IMR-90 (cell line): ENCODE data around the gene EXOC4.

Experiments used
- CEBPB ChIP-seq: IDR thresholded peaks from 2 replicates; pipeline ENCODE4 v1.6.1; 2012; ENCODE audit warnings: low read depth, low read length, improper control_type of control experiment
- MAFK ChIP-seq: IDR thresholded peaks from 2 replicates; pipeline ENCODE4 v1.6.1; 2012; ENCODE audit warnings: low read depth, low read length, improper control_type of control experiment
- MAZ ChIP-seq: IDR thresholded peaks from 2 replicates; pipeline ENCODE4 v1.6.1; 2012; ENCODE audit warnings: low read depth, mild to moderate bottlenecking, low read length, improper control_type of control experiment, moderate library complexity, borderline replicate concordance
- MXI1 ChIP-seq: IDR thresholded peaks from 2 replicates; pipeline ENCODE4 v1.6.1; 2012; ENCODE audit warnings: low read depth, mild to moderate bottlenecking, low read length, moderate library complexity, borderline replicate concordance
- NFE2L2 ChIP-seq: fragments of 150-350 bp; IDR thresholded peaks from 2 replicates; pipeline ENCODE4 v1.6.1; 2016; ENCODE audit warnings: low read depth, mild to moderate bottlenecking, low read length
- POLR2A ChIP-seq: IDR thresholded peaks from 2 replicates; pipeline ENCODE4 v1.6.1; 2012; ENCODE audit warnings: mild to moderate bottlenecking, low read depth, low read length
- RAD21 ChIP-seq: IDR thresholded peaks from 2 replicates; pipeline ENCODE4 v1.6.1; 2012; ENCODE audit warnings: low read length, improper control_type of control experiment
- RCOR1 ChIP-seq: IDR thresholded peaks from 2 replicates; pipeline ENCODE4 v1.6.1; 2012; ENCODE audit warnings: mild to moderate bottlenecking, low read length, improper control_type of control experiment; ENCODE audit not compliant: insufficient replicate concordance
- RFX5 ChIP-seq: IDR thresholded peaks from 2 replicates; pipeline ENCODE4 v1.8.0; 2012; ENCODE audit warnings: low read depth, mild to moderate bottlenecking, low read length, moderate library complexity
- USF2 ChIP-seq: fragments of 150-350 bp; IDR thresholded peaks from 2 replicates; pipeline ENCODE4 v1.6.1; 2017; ENCODE audit warnings: mild to moderate bottlenecking, antibody characterized with exemption, low read length, low read depth
- TF ChIP-seq, protein P1 (sequence below): fragments of 150-350 bp; IDR thresholded peaks from 2 replicates; pipeline ENCODE4 v1.6.1; 2016; ENCODE audit warnings: low read depth, mild to moderate bottlenecking, low read length, moderate library complexity, borderline replicate concordance
- TF ChIP-seq, protein P2 (sequence below): conservative IDR thresholded peaks from 2 replicates; pipeline ENCODE4 v1.5.1; 2012; ENCODE audit warnings: mild to moderate bottlenecking, low read depth, low read length, improper control_type of control experiment

GRCh38 chr7:133807624-133808492 is 555.0 kb downstream of the EXOC4 start:
- TF ChIP-seq, protein P1, sequence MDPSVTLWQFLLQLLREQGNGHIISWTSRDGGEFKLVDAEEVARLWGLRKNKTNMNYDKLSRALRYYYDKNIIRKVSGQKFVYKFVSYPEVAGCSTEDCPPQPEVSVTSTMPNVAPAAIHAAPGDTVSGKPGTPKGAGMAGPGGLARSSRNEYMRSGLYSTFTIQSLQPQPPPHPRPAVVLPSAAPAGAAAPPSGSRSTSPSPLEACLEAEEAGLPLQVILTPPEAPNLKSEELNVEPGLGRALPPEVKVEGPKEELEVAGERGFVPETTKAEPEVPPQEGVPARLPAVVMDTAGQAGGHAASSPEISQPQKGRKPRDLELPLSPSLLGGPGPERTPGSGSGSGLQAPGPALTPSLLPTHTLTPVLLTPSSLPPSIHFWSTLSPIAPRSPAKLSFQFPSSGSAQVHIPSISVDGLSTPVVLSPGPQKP = no peak
- TF ChIP-seq, protein P2, sequence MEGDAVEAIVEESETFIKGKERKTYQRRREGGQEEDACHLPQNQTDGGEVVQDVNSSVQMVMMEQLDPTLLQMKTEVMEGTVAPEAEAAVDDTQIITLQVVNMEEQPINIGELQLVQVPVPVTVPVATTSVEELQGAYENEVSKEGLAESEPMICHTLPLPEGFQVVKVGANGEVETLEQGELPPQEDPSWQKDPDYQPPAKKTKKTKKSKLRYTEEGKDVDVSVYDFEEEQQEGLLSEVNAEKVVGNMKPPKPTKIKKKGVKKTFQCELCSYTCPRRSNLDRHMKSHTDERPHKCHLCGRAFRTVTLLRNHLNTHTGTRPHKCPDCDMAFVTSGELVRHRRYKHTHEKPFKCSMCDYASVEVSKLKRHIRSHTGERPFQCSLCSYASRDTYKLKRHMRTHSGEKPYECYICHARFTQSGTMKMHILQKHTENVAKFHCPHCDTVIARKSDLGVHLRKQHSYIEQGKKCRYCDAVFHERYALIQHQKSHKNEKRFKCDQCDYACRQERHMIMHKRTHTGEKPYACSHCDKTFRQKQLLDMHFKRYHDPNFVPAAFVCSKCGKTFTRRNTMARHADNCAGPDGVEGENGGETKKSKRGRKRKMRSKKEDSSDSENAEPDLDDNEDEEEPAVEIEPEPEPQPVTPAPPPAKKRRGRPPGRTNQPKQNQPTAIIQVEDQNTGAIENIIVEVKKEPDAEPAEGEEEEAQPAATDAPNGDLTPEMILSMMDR = no peak
- TF ChIP-seq POLR2A = no peak
- TF ChIP-seq RCOR1 = no peak
- TF ChIP-seq RFX5 = no peak
- no peak for TF ChIP-seq MXI1
- no peak for TF ChIP-seq CEBPB
- TF ChIP-seq NFE2L2 = no peak
- TF ChIP-seq MAFK = peak; percentile 28; the same call in 1 of the 2 replicates
- no peak for TF ChIP-seq RAD21
- no peak for TF ChIP-seq USF2
- no peak for TF ChIP-seq MAZ
